Loucy (cell line): ENCODE data around the gene AIF1.

ENCODE experiments used
- H2AFZ ChIP-seq: fragments of 200-600 bp; sonication (generic); 2 replicates; pipeline ENCODE4 v1.6.0; 2016; ENCODE audit warnings: antibody characterized with exemption, mild to moderate bottlenecking, low read length, moderate library complexity
- H3F3A ChIP-seq: fragments of 200-600 bp; 2 replicates; pipeline ENCODE4 v1.6.0; 2016; ENCODE audit warnings: antibody characterized with exemption, low read depth, mild to moderate bottlenecking
- H3K27me3 ChIP-seq: fragments of 200-600 bp; sonication (generic); 2 replicates; pipeline ENCODE4 v1.6.1; 2014; ENCODE audit warnings: low read length, mild to moderate bottlenecking; ENCODE audit not compliant: insufficient read depth, poor library complexity, severe bottlenecking
- H3K36me3 ChIP-seq: fragments of 200-600 bp; sonication (generic); 2 replicates; pipeline ENCODE4 v1.6.1; 2016; ENCODE audit warnings: low read length; ENCODE audit not compliant: insufficient read depth
- H3K4me1 ChIP-seq: fragments of 200-600 bp; sonication (generic); 2 replicates; pipeline ENCODE4 v1.5.1; 2014; ENCODE audit warnings: low read length, mild to moderate bottlenecking; ENCODE audit not compliant: insufficient read depth, poor library complexity, severe bottlenecking
- H3K4me2 ChIP-seq: fragments of 200-600 bp; sonication (generic); 2 replicates; pipeline ENCODE4 v1.6.0; 2014; ENCODE audit warnings: antibody characterized with exemption, low read length, low read depth, mild to moderate bottlenecking; ENCODE audit not compliant: poor library complexity, severe bottlenecking
- H3K4me3 ChIP-seq: fragments of 200-600 bp; sonication (generic); 2 replicates; pipeline ENCODE4 v1.5.1; 2014; ENCODE audit warnings: low read length, mild to moderate bottlenecking, mixed read lengths; ENCODE audit not compliant: poor library complexity, severe bottlenecking
- H3K79me2 ChIP-seq: fragments of 200-600 bp; sonication (generic); 2 replicates; pipeline ENCODE4 v1.6.1; 2014; ENCODE audit warnings: low read length; ENCODE audit not compliant: insufficient read depth
- H3K9ac ChIP-seq: fragments of 200-600 bp; sonication (generic); 2 replicates; pipeline ENCODE4 v1.6.0; 2014; ENCODE audit warnings: mild to moderate bottlenecking, low read depth, low read length, moderate library complexity; ENCODE audit not compliant: poor library complexity, severe bottlenecking
- H3K9me2 ChIP-seq: fragments of 200-600 bp; sonication (generic); replicated peaks from 2 replicates; pipeline ENCODE4 v1.6.1; 2016; ENCODE audit warnings: low read depth, low read length, mixed read lengths
- H3K9me3 ChIP-seq: fragments of 200-600 bp; sonication (generic); 2 replicates; pipeline ENCODE4 v1.6.1; 2014; ENCODE audit warnings: mild to moderate bottlenecking, antibody characterized with exemption, low read length, low read depth; ENCODE audit not compliant: insufficient read depth
- H4K20me1 ChIP-seq: fragments of 200-600 bp; sonication (generic); 2 replicates; pipeline ENCODE4 v1.6.0; 2014; ENCODE audit warnings: antibody characterized with exemption, low read length, mild to moderate bottlenecking; ENCODE audit not compliant: insufficient read depth, poor library complexity, severe bottlenecking
- CTCF ChIP-seq: fragments of 200-600 bp; sonication (generic); conservative IDR thresholded peaks from 2 replicates; pipeline ENCODE4 v1.5.1; 2014; ENCODE audit warnings: mild to moderate bottlenecking, antibody characterized with exemption, low read length
- EZH2phosphoT487 ChIP-seq: fragments of 200-600 bp; IDR thresholded peaks from 2 replicates; pipeline ENCODE4 v1.6.1; 2018; ENCODE audit warnings: antibody characterized with exemption, mild to moderate bottlenecking, moderate library complexity, borderline replicate concordance

AIF1 gene

GRCh38 chr6:31662124-31662723 lies 47.2 kb downstream of the AIF1 start:
- TF ChIP-seq CTCF (no peak), EZH2phosphoT487 (no peak)
- H3F3A ChIP-seq, result no peaks in the 10 kb centered on the region
- peaks cover 20% of the 10 kb centered on the region for H4K20me1 ChIP-seq
- peaks cover 59% of the 10 kb centered on the region for H3K4me1 ChIP-seq
- H3K36me3 ChIP-seq, result peaks cover under 1% of the 10 kb centered on the region; the same call in 1 of the 2 replicates
- no peak overlapping the region for H2AFZ ChIP-seq
- no peaks in the 10 kb centered on the region for H3K9me3 ChIP-seq
- no peak overlapping the region for H3K9ac ChIP-seq
- no peak overlapping the region for H3K4me3 ChIP-seq
- H3K79me2 ChIP-seq, result peaks cover 69% of the 10 kb centered on the region
- H3K27me3 ChIP-seq, result no peaks in the 10 kb centered on the region
- H3K9me2 ChIP-seq, result no peaks in the 10 kb centered on the region
- peak overlapping the region; percentile 95 for H3K4me2 ChIP-seq

GRCh38 chr6:31663126-31663960 lies 48.3 kb downstream of the AIF1 start:
- no peak for TF ChIP-seq EZH2phosphoT487
- no peak for TF ChIP-seq CTCF
- Histone ChIP-seq H3K27me3 (no peaks in the 10 kb centered on the region), H3K9ac (peak overlapping the region; percentile 98), H3K4me1 (peaks cover 59% of the 10 kb centered on the region), H2AFZ (no peak overlapping the region), H3K79me2 (peaks cover 74% of the 10 kb centered on the region), H4K20me1 (peaks cover 25% of the 10 kb centered on the region), H3F3A (no peaks in the 10 kb centered on the region), H3K9me2 (no peaks in the 10 kb centered on the region), H3K9me3 (no peaks in the 10 kb centered on the region), H3K4me2 (peak overlapping the region; percentile 95), H3K4me3 (peak overlapping the region; percentile 88), H3K36me3 (peaks cover 12% of the 10 kb centered on the region; the same call in 1 of the 2 replicates)

- H3K4me3 ChIP-seq, result peak overlapping the region; percentile 88
- peak overlapping the region; percentile 98 for H3K9ac ChIP-seq
- TF ChIP-seq EZH2phosphoT487 (no peak), CTCF (no peak; the same call in 1 of the 2 replicates)
- peaks cover 74% of the 10 kb centered on the region for H3K79me2 ChIP-seq
- no peaks in the 10 kb centered on the region for H3K9me3 ChIP-seq
- H3K9me2 ChIP-seq, result no peaks in the 10 kb centered on the region
- H3F3A ChIP-seq, result no peaks in the 10 kb centered on the region
- peaks cover 56% of the 10 kb centered on the region for H3K4me1 ChIP-seq
- H2AFZ ChIP-seq, result peak overlapping the region; percentile 68; the same call in 1 of the 2 replicates
- peaks cover 20% of the 10 kb centered on the region; the same call in 1 of the 2 replicates for H3K36me3 ChIP-seq
- H4K20me1 ChIP-seq, result peaks cover 23% of the 10 kb centered on the region
- no peaks in the 10 kb centered on the region for H3K27me3 ChIP-seq
- peak overlapping the region; percentile 95 for H3K4me2 ChIP-seq
Observed at GRCh38 chr6:31663961-31664789, 49.1 kb downstream of the AIF1 start.
